ENCODE measurements around the gene CALHM5. TPM values are rescaled to one million over a fixed set of nuclear protein-coding genes. Genes with fewer than 3 reads are reported as not detected.

The CALHM5 gene
- total and polyA plus RNA-seq, 10 of the 15 experiments (the other 5 are each of a cell fraction or from before 2014, with no cell fraction given) = not detected

GRCh38 chr6:116533233-116533957, 22.0 kb downstream of the CALHM5 start (continued):
- TF ChIP-seq CUX1 (IDR thresholded peaks at IDR 0.05; ENCODE audit: insufficient replicate concordance, low read depth, low read length) = no peak
- no peak for TF ChIP-seq EP300 (IDR thresholded peaks at IDR 0.05; ENCODE audit: borderline replicate concordance in 1 of 2, control insufficient read depth in 1 of 2, low read depth in 2 of 2, low read length in 2 of 2)
- no peak for TF ChIP-seq SUPT20H (IDR thresholded peaks at IDR 0.05; ENCODE audit: borderline replicate concordance, control insufficient read depth, low read depth, low read length)
- no peak for TF ChIP-seq LARP7 (IDR thresholded peaks at IDR 0.05)
- no peak for TF ChIP-seq ZBTB11 (CRISPR knock-in tag; IDR thresholded peaks at IDR 0.05)
- TF ChIP-seq ZBTB40 (IDR thresholded peaks at IDR 0.05; ENCODE audit: borderline replicate concordance) = no peak
- no peak for TF ChIP-seq E4F1 (IDR thresholded peaks at IDR 0.05; ENCODE audit: borderline replicate concordance, partially characterized antibody)
